Activated T-helper 2 cell treated with anti-CD3 and anti-CD28 coated beads, Interferon-gamma antibody, Interleukin-2, Interleukin-4, amounts not matched to agents 10 μg/mL and 5 μg/mL and 100 μg/mL, durations not matched to agents 14 hours and 24 hours and 36 hours (primary cell): Measurements from ENCODE around the gene AQR. TPM values are rescaled to one million over a fixed set of nuclear protein-coding genes. Genes with fewer than 3 reads are reported as not detected.

Source experiments
- DNase-seq: peaks from one replicate; pipeline ENCODE4 v3.0.0; 2021; ENCODE audit warnings: low spot score
- H3K27ac Mint-ChIP-seq: one replicate; pipeline ENCODE4 v1.8.0; 2021; ENCODE audit warnings: mixed read lengths
- H3K27me3 Mint-ChIP-seq: one replicate; pipeline ENCODE4 v1.8.0; 2021; ENCODE audit warnings: low read depth, mixed read lengths
- H3K36me3 Mint-ChIP-seq: one replicate; pipeline ENCODE4 v1.8.0; 2021; ENCODE audit warnings: low read depth, mixed read lengths
- H3K4me1 Mint-ChIP-seq: one replicate; pipeline ENCODE4 v1.8.0; 2021; ENCODE audit warnings: low read depth, mixed read lengths
- H3K4me3 Mint-ChIP-seq: one replicate; pipeline ENCODE4 v1.8.0; 2021; ENCODE audit warnings: low read depth, mild to moderate bottlenecking, moderate library complexity, mixed read lengths
- H3K9me3 Mint-ChIP-seq: one replicate; pipeline ENCODE4 v1.8.0; 2021; ENCODE audit warnings: mixed read lengths
- intact Hi-C: fragments of 100-400 bp; cut with micrococcal nuclease; formaldehyde crosslinking; loops from one replicate; pipeline ENCODE4 v1.15.1; 2023
- total RNA-seq: library from RNA; stranded (reverse); gene quantifications from 2 replicates; pipeline ENCODE4 v1.2.3, GENCODE V29; 2022

Gene AQR
- total RNA-seq: 41.0 and 41.7 TPM in 2 replicates

DNA sequence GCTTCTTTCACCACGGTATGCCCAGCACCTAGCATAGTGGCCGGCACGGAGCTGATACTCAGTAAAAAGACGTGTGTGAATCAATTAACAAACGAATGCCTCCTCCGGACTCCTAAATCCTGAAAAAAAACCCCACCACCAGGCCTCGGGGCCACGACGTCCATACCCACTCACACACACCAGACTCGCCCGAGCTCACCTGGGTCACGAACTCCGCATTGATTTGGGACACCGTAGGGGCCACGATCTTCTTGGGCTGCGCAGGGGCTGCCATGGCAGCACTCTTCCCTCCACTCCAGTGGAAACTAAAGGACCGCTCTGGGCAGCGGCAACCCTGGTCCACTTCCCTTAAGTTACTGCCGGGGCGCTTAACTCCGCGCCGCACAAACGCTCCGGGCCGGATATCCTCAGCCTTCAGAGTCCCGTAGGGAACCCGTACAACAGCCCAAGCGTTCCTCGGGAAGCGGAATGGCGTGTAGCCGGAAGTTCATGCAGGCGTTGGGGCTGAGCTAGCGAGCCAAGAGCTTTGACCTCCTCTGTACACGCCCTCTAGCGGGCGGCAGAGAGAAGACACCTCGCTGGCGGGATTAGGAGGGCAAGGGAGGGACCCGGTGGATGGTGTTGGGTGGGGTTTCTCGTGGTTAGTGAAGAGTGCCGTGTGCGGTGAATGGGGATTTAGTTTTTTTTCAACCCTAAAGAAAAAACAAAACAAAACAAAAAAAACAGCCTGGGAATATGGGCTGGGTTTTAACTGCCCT is at the start of gene AQR:
TSS of gene AQR (minus strand) at position 403 of the 758 bp plus-strand sequence. CDS start at position 274, 129 bp downstream.
- H3K4me1 Mint-ChIP-seq: peaks cover 24% of the 10 kb centered on the region
- DNase-seq: peak; percentile 86
- H3K27me3 Mint-ChIP-seq: no peaks in the 10 kb centered on the region
- peak within 1 kb of the TSS; percentile 87 for H3K27ac Mint-ChIP-seq
- intact Hi-C loops: loop anchor here (1.0 to 10.0 kb wide), 3 partner anchors 19 to 1757 kb away; partner anchors contain the start of genes EMC4 and ZNF770
- H3K4me3 Mint-ChIP-seq: peak within 1 kb of the TSS; percentile 95
- no peaks in the 10 kb centered on the region for H3K9me3 Mint-ChIP-seq
- H3K36me3 Mint-ChIP-seq: peaks cover 21% of the 10 kb centered on the region

DNA sequence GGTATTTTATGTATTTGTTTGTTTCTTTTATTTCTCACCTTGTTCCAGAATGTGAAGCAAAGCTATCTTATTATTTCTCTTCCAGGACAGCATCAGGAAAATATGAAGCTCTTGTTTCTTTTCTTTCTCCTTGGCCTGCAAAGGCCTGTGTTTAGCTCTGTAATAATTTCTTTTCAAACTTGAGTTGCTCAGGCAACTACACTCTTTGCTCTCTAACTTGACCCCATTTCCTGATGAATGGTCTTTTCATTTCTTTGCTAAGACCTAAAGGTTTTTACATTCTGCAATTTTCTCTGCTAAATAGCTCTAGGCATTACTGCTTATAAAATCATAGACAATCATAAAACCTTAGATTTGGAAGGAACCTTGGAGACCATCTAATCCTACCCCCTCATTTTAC is 44.7 kb upstream of the AQR start:
- no peak for DNase-seq
- intact Hi-C loops: no loop called here
- Mint-ChIP-seq H3K4me1 (no peaks in the 10 kb centered on the region), H3K9me3 (no peaks in the 10 kb centered on the region), H3K27ac (no peak overlapping the region), H3K4me3 (no peak overlapping the region), H3K27me3 (peaks cover 11% of the 10 kb centered on the region), H3K36me3 (no peaks in the 10 kb centered on the region)

DNA sequence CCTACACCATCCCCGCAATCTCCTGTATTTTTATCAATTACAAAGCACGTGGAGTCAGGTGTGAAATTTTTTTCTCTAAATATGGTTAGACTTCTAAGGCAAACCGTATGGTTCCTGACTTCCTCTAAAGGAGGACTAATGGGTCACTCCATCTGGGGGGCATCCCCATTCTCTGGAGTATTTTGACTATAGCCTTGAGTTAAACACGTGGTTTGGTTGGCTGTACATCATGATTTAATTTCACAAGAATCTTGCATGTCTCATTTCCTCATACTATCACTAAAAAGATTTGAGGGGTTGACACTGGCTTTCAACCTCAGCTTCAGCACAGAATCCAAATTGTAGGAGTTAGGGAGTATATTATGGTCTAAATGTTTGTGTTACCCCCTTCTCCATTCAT is 43.8 kb upstream of the AQR start:
- Mint-ChIP-seq H3K27ac (no peak overlapping the region), H3K4me1 (no peaks in the 10 kb centered on the region), H3K4me3 (no peak overlapping the region), H3K27me3 (peaks cover 11% of the 10 kb centered on the region), H3K9me3 (no peaks in the 10 kb centered on the region), H3K36me3 (no peaks in the 10 kb centered on the region)
- intact Hi-C loops: no loop called here
- no peak for DNase-seq

DNA sequence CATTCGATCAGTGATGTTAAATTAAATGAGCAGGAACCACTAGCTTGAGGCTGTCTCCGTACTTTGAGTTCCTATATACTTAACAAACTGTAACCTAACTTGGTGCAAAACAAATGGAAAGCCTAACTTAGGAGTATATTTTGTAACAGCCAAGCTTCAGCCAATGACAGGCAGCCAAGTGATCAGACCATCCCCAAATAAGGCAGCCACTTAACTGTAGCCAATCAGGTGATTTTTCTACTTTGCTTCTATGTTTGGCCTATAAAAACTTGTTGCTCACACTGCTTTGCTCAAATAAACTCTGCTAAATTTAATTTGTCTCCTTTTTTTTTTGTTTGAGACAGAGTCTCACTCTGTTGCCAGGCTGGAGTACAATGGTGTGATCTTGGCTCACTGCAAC is 37.9 kb upstream of the AQR start:
- DNase-seq: no peak
- no peaks in the 10 kb centered on the region for H3K4me1 Mint-ChIP-seq
- H3K27me3 Mint-ChIP-seq: peaks cover 9% of the 10 kb centered on the region
- no peak overlapping the region for H3K4me3 Mint-ChIP-seq
- H3K9me3 Mint-ChIP-seq: no peaks in the 10 kb centered on the region
- H3K27ac Mint-ChIP-seq: no peak overlapping the region
- no peaks in the 10 kb centered on the region for H3K36me3 Mint-ChIP-seq
- intact Hi-C loops: no loop called here

DNA sequence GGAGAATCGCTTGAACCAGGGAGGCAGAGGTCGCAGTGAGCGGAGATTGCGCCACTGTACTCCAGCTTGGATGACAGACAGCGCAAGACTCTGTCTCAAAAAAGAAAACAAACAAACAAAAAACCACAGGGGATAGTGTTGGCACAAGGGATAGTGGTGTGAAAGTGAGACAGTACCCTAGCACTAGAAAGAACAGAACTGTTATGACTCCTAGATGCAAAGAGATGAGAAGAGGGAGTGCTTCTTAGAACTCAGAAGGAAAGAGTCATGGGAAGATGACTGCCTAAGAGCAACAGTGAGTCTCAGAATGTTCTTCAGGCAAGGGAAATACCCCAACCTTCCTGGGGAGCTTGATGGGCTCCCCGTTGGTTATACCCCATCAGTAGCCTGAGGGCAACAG is 36.4 kb upstream of the AQR start:
- Mint-ChIP-seq H3K4me1 (no peaks in the 10 kb centered on the region), H3K9me3 (no peaks in the 10 kb centered on the region), H3K36me3 (no peaks in the 10 kb centered on the region), H3K4me3 (no peak overlapping the region), H3K27me3 (peaks cover 9% of the 10 kb centered on the region), H3K27ac (no peak overlapping the region)
- DNase-seq: no peak
- intact Hi-C loops: no loop called here

GRCh38 chr15:35003928-35004327 is 34.4 kb upstream of the AQR start:
- intact Hi-C loops: no loop called here
- Mint-ChIP-seq H3K4me3 (no peak overlapping the region), H3K27me3 (peaks cover 9% of the 10 kb centered on the region), H3K4me1 (no peaks in the 10 kb centered on the region), H3K9me3 (no peaks in the 10 kb centered on the region), H3K27ac (no peak overlapping the region), H3K36me3 (no peaks in the 10 kb centered on the region)
- DNase-seq: no peak

- no peak for DNase-seq
- no peaks in the 10 kb centered on the region for H3K9me3 Mint-ChIP-seq
- peaks cover 14% of the 10 kb centered on the region for H3K27me3 Mint-ChIP-seq
- no peak overlapping the region for H3K27ac Mint-ChIP-seq
- H3K36me3 Mint-ChIP-seq: no peaks in the 10 kb centered on the region
- no peak overlapping the region for H3K4me3 Mint-ChIP-seq
- H3K4me1 Mint-ChIP-seq: peaks cover 1% of the 10 kb centered on the region
- intact Hi-C loops: no loop called here
Observed at GRCh38 chr15:35000511-35000910, 31.0 kb upstream of the AQR start.

- intact Hi-C loops: loop anchor here (10.0 kb wide), 2 partner anchors 545 to 965 kb away; partner anchors contain the start of genes AVEN and DPH6
- Mint-ChIP-seq H3K9me3 (no peaks in the 10 kb centered on the region), H3K4me1 (peaks cover 6% of the 10 kb centered on the region), H3K4me3 (no peak overlapping the region), H3K36me3 (no peaks in the 10 kb centered on the region), H3K27me3 (peaks cover 17% of the 10 kb centered on the region), H3K27ac (no peak overlapping the region)
- no peak for DNase-seq
Observed at GRCh38 chr15:34999906-35000305, 30.4 kb upstream of the AQR start.

GRCh38 chr15:34994925-34995324 is 25.4 kb upstream of the AQR start:
- DNase-seq: no peak
- Mint-ChIP-seq H3K9me3 (no peaks in the 10 kb centered on the region), H3K4me1 (peaks cover 33% of the 10 kb centered on the region), H3K27me3 (peaks cover 7% of the 10 kb centered on the region), H3K36me3 (no peaks in the 10 kb centered on the region), H3K27ac (no peak overlapping the region), H3K4me3 (no peak overlapping the region)
- intact Hi-C loops: loop anchor here (5.0 to 10.0 kb wide), 4 partner anchors 550 to 960 kb away; partner anchors contain the start of genes AVEN and DPH6

DNA sequence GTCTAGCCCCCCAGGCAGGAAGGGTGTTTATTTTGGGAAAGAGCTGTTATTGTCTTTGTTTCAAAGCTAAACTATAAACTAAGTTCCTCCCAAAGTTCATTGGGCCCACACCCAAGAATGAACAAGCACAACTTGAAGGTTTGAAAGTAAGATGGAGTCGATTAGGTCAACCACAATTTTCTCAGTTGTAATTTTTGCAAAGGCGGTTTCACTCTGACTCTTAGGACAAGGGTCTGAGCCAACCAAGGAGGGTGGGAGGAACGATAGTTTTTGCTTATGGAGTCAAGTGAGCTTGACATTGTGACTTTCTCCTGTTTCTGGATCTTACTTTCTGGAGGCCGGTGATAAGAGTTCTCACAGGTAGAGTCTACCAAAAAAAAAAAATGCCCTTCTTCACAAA is 24.3 kb upstream of the AQR start:
- peak; percentile 37 for DNase-seq
- peaks cover 39% of the 10 kb centered on the region for H3K4me1 Mint-ChIP-seq
- H3K27ac Mint-ChIP-seq: peak overlapping the region; percentile 88
- H3K36me3 Mint-ChIP-seq: no peaks in the 10 kb centered on the region
- no peaks in the 10 kb centered on the region for H3K9me3 Mint-ChIP-seq
- peak overlapping the region; percentile 51 for H3K4me3 Mint-ChIP-seq
- intact Hi-C loops: loop anchor here (5.0 to 10.0 kb wide), 4 partner anchors 551 to 959 kb away; partner anchors contain the start of genes AVEN and DPH6
- peaks cover 7% of the 10 kb centered on the region for H3K27me3 Mint-ChIP-seq

DNA sequence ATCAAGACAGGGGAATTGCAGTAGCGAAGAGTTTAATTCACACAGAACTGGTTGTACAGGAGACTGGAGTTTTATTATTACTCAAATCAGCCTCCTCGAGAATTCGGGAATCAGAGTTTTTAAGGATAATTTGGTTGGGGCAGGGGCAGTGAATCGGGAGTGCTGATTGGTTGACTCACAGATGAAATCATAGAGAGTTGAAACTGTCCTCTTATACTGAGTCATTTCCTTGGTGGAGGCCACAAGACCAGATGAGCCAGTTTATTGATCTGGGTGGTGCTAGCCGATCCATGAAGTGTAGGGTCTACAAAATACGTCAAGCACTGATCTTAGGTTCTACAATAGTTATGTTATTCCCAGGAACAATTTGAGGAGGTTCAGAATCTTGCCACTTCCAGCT is 23.9 kb upstream of the AQR start:
- peak overlapping the region; percentile 88 for H3K27ac Mint-ChIP-seq
- H3K36me3 Mint-ChIP-seq: no peaks in the 10 kb centered on the region
- peaks cover 7% of the 10 kb centered on the region for H3K27me3 Mint-ChIP-seq
- H3K4me3 Mint-ChIP-seq: peak overlapping the region; percentile 51
- DNase-seq: peak; percentile 16
- no peaks in the 10 kb centered on the region for H3K9me3 Mint-ChIP-seq
- intact Hi-C loops: loop anchor here (5.0 to 10.0 kb wide), 4 partner anchors 551 to 959 kb away; partner anchors contain the start of genes AVEN and DPH6
- peaks cover 39% of the 10 kb centered on the region for H3K4me1 Mint-ChIP-seq

DNA sequence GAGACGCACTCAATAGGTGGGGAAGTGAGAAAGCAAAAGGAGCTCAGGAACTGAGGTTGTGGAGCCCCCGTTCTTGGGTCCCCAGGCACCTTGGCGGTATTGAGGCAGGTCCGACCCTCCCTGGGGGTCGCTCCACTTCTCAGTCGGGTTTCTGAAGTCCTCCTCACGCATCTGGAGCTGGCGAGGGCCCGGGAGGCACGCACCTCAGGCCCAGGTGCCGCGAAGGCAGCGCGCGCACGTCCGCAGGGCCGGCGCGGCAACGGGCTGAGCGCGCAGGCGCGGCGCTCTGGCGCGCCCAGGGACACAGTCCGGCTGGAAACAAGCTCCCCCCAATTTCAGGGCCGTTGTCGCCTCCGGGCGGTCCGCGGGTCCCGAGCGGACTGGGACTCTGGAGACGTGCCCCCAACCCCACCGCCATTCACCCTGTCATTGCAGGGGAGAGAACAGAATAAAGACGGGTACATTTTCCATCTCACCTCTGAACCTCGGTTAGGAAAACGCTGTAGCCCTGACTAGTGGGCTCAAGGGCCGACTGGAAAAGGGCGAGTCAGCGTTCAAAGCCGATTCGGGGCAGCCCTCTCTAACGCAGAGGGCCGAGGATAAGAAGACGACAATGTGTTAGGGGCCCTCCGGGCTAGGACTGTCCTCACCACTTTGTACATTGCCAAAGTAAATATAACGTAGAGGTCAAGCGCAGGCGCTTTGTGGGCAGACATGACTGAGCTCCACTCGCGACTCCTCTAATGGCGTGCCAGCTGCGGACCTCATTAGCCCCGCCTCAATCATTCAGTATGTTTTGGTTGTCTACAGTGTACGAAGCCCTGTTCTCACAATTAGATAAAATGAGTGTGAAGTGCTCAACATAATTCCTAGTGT is 18.7 kb upstream of the AQR start, which contains the start of gene ZNF770:
TSS of gene ZNF770 (minus strand) at position 261 of the 876 bp plus-strand sequence. CDS start 4,853 bp downstream, outside the sequence.
- Mint-ChIP-seq H3K9me3 (no peaks in the 10 kb centered on the region), H3K4me1 (peaks cover 35% of the 10 kb centered on the region), H3K4me3 (peak within 1 kb of the TSS; percentile 94), H3K27me3 (no peaks in the 10 kb centered on the region), H3K27ac (peak within 1 kb of the TSS; percentile 98), H3K36me3 (peaks cover 30% of the 10 kb centered on the region)
- intact Hi-C loops: loop anchor here (1.0 kb wide), 1 partner anchor 19 kb away; the partner anchor contains the start of gene AQR
- DNase-seq: peak; percentile 80
